B cell (primary cell): ENCODE measurements around the gene IL26.

Experiments used
- CTCF ChIP-seq: fragments of 200-600 bp; IDR thresholded peaks from one replicate; pipeline ENCODE4 v1.8.0; 2022; ENCODE audit warnings: antibody characterized with exemption, mild to moderate bottlenecking
- EZH2 ChIP-seq: IDR thresholded peaks from 2 replicates; pipeline ENCODE4 v1.6.1; 2012; ENCODE audit warnings: borderline replicate concordance, low read depth, mild to moderate bottlenecking, moderate library complexity, low read length; ENCODE audit not compliant: insufficient read depth, poor library complexity, severe bottlenecking

GRCh38 chr12:68210875-68211274 is 14.7 kb downstream of the IL26 start:
- TF ChIP-seq EZH2 (no peak), CTCF (no peak)
